ENCODE data around the gene CTNND2. TPM values are rescaled to one million over a fixed set of nuclear protein-coding genes. Genes with fewer than 3 reads are reported as not detected.

CTNND2 gene
- total RNA-seq, 1 experiment from 2014 or later: 7.0 TPM

GRCh38 chr5:10923310-10923709, 980.9 kb downstream of the CTNND2 start:
- Histone ChIP-seq H3K79me1 (ENCODE audit: insufficient read depth, low read depth, low read length, poor library complexity, severe bottlenecking) (no peaks in the 10 kb centered on the region), H2BK15ac (ENCODE audit: low read depth, low read length) (no peak overlapping the region), H4K5ac (ENCODE audit: insufficient read length, low read depth, low read length) (no peak overlapping the region), H4K8ac (replicated peaks; ENCODE audit: insufficient read length, low read depth, low read length) (no peak overlapping the region), H3K79me2 (ENCODE audit: insufficient read depth, low read length) (no peaks in the 10 kb centered on the region), H3K4me2 (ENCODE audit: insufficient read depth, insufficient read length, low read length) (no peak overlapping the region), H3K23ac (ENCODE audit: insufficient read length, low read depth, low read length) (no peak overlapping the region), H3K27ac (ENCODE audit: insufficient read length, low read depth, low read length) (no peak overlapping the region), H3K9me3 (ENCODE audit: control insufficient read depth, low read depth, low read length) (no peaks in the 10 kb centered on the region), H4K91ac (ENCODE audit: insufficient read length, low read depth, low read length) (no peak overlapping the region), H2AFZ (ENCODE audit: low read length) (no peak overlapping the region), H3T11ph (ENCODE audit: low read length) (no peak overlapping the region), H2AK5ac (ENCODE audit: insufficient read length, low read length) (no peak overlapping the region), H3K4me1 (ENCODE audit: insufficient read depth, low read length) (no peaks in the 10 kb centered on the region), H3K18ac (ENCODE audit: insufficient read length, low read depth, low read length) (no peak overlapping the region), H2BK20ac (ENCODE audit: low read depth, low read length, poor library complexity, severe bottlenecking) (no peak overlapping the region), H3K4ac (ENCODE audit: low read depth, low read length) (no peak overlapping the region), H4K20me1 (ENCODE audit: control insufficient read depth, insufficient read depth, insufficient read length) (no peaks in the 10 kb centered on the region), H3K56ac (ENCODE audit: insufficient read length, low read depth, low read length) (no peak overlapping the region), H2BK5ac (ENCODE audit: insufficient read length, low read length) (no peak overlapping the region), H2BK12ac (ENCODE audit: insufficient read length, low read depth, low read length) (no peak overlapping the region), H3K14ac (ENCODE audit: insufficient read depth, low read length) (no peak overlapping the region), H3K23me2 (ENCODE audit: insufficient read length, low read depth, low read length, poor library complexity, severe bottlenecking) (no peaks in the 10 kb centered on the region), H3K27me3 (ENCODE audit: insufficient read depth, low read length) (no peaks in the 10 kb centered on the region), H2BK120ac (ENCODE audit: low read depth, low read length, poor library complexity, severe bottlenecking) (no peak overlapping the region), H3K9ac (ENCODE audit: extremely low read depth, insufficient read length, low read length) (no peak overlapping the region)
- no CpG with 5 or more reads among the region's 3 CpGs for WGBS (ENCODE audit: extremely low coverage, insufficient read length, low lambda C conversion rate)
- Mint-ChIP-seq H3K4me1 (0 out of 4 replicates have a peak, but pooled peaks cover 0 to 2% of the 10 kb centered on the region in 2 experiments), H3K27ac (no peak overlapping the region), H3K9me3 (peaks cover 2 to 5% of the 10 kb centered on the region in 2 experiments; a peak in 3 of 5 replicates), H3K27me3 (ENCODE audit: low read depth) (no peaks in the 10 kb centered on the region), H3K4me3 (no peak overlapping the region), H3K36me3 (ENCODE audit: insufficient read depth in 1 of 3, low read depth in 3 of 3) (no peaks in the 10 kb centered on the region; a peak in 1 of 7 replicates)
- no peak for TF ChIP-seq CTCF (conservative IDR thresholded peaks at IDR 0.05)
- DNase-seq: no peak
